HG03097 (cell line): ENCODE data around the gene SKP1.

ENCODE experiments used
- ATAC-seq: cut with Tn5 transposase; IDR thresholded peaks from one replicate; pipeline ENCODE4 v1.9.1; 2021; ENCODE audit not compliant: unreplicated experiment, low FRiP score

The SKP1 gene

DNA sequence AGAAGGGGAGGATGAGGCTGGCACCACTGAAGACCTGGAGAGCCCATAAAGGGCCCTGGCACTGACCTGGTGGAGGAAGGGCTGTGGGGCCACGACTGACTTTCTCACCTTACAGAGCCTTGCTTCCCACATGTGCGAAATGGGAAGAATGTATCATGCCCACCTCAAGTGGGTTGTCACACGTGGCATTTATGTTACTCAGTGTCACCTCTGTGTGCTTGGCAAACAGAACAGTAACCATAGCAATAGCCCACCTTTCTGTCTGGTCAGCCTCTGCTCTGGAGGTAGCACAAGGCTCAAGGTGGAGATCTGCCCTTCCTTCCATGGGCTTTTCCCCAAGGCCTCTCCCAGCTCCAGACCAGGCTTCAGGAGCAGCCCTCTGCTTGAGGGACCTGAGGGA lies 45.6 kb downstream of the SKP1 start:
- ATAC-seq = no peak

DNA sequence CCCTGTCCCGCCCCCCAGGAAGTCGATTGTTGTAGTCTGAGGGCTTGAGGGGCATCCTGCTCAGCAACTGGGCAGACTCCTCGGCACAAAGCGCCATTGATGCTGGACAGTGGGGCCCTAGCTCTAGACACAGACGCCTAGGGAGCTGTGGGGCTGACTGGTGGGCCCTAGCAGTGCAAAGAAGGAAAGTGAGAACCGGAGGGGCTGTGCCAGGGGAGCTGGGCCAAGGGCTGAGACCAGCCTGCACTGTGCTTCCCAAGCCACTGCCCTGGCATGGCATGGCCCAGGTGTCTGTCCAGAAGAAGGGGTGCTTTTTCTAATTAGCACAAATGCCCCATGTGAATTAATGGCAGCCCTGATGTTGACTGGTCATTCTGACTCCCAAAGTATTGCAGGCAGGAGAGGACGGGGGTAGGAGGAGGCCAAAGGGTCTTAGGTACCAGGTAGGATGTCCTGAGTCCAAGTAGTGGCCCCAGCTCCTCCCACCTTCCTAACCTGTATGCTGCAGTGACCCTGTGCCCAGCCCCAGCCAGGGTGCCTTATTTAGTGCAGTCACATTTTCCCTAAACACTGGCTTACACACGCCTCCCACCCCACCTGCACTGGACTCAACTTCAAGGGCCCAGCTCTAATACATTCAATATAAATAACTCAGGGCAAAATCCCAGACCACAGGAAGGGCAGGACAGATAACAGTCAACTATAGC lies 46.4 kb downstream of the SKP1 start:
- ATAC-seq = no peak

DNA sequence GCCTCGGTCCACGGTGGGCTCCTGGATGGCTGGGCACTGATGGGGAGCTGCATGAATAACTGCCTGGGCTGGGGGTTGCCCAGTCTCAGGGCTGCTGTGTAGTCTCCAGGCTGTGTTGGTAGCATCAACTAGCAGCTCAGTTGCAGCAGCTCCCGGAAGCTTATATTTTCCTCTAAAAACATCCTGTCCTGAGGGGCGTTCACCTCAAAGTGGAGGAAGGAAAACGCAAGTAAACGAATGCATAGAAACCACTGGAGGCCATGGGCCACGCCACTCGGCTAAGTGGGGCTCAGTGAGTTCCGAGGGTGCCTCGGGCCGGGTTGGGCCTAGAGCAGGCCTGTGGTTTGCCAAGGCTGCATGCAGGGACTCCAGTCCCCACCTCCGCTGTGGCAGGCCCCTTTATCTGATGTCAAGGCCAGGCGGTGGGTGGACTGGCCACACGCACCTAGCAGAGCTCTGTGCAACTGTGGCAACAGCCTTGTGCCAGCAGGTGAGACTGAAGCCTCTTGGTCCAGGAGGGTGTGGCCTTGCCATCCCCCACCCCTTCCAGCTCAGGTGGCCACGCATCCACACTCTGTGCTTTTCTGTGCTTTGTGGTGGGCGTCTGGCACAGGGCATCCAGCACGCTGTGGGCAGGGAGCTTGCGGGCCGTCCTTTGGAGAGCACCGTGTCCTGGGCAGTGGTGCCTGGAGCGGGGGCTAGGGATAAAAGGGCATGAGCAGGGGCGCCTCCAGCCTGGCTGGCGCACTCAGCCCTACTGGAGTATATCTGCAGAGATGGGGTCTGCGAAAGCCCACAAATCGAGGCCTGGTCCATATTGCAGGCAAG lies 47.1 kb downstream of the SKP1 start:
- ATAC-seq = no peak

DNA sequence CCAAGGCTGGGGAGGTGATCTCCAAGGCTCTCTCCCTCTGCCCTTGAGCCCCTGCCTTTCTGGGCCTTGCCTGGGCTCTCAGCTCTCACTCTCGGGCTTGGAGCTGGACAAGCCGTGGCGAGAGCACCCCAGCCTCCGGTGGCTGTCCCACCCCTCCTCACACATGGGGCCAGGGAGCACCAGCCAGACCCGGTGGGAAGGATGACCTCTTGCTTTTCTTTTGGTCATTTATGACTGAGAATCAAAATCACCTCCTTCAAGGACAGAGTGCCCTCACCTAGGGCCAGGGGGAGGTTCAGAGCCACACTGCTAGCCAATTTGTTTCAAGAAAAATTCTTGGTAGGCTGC lies 48.1 kb downstream of the SKP1 start:
- ATAC-seq = no peak

DNA sequence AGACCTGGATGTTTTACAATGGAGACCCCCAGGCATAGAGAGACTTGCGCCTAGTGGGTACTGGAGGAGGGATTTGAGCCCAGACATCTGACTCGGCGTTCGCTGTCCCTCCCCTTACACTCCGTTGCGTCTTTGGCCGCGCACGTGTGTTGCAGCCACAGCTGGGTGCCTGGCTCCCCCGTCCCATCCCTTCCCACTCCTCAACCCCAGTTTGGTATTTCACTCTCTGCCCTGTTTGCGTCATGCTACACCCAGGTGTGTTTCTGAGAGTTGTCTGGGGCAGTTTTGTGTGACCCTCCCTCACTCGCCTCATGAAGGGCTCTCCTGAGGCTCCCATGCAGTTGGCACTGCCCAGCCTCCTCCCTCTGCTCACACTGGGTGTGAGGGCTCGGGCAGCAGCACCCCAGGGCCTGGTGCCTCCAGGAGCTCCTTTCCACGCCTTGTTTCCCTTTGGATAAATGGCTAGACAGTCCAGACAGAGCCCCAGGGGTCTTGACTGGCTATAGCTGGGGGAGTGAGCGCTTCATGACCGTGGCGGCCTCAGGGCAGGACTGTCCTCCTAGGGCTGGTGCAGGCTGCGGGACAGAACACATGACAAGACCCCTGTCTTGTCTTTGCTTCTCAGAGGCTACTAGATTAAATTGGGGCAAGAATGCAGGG lies 48.6 kb downstream of the SKP1 start:
- ATAC-seq = no peak

DNA sequence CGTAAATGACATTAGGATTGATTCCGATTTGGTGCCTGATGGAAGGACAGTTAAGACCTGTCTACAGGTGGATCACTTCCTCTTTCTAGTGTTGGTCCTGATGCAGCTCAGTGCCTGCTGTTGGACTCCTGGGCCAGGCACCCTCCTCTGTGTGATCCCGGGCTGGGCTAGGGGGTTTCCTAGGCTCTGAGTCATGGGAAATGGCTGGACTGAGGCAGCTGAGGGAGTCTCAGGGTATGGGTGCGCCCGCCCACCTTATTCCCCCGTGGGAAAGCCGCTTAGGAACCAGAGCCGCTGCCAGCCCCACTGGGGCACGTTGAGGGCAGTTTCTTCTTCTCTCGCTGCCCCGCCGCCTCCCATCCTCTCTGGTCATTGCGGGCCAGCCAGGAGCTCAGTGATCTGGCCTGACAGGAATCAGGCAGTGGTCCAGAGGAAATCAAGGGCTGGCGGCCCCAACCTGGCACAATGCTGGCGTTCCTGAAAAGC lies 49.3 kb downstream of the SKP1 start:
- no peak for ATAC-seq

DNA sequence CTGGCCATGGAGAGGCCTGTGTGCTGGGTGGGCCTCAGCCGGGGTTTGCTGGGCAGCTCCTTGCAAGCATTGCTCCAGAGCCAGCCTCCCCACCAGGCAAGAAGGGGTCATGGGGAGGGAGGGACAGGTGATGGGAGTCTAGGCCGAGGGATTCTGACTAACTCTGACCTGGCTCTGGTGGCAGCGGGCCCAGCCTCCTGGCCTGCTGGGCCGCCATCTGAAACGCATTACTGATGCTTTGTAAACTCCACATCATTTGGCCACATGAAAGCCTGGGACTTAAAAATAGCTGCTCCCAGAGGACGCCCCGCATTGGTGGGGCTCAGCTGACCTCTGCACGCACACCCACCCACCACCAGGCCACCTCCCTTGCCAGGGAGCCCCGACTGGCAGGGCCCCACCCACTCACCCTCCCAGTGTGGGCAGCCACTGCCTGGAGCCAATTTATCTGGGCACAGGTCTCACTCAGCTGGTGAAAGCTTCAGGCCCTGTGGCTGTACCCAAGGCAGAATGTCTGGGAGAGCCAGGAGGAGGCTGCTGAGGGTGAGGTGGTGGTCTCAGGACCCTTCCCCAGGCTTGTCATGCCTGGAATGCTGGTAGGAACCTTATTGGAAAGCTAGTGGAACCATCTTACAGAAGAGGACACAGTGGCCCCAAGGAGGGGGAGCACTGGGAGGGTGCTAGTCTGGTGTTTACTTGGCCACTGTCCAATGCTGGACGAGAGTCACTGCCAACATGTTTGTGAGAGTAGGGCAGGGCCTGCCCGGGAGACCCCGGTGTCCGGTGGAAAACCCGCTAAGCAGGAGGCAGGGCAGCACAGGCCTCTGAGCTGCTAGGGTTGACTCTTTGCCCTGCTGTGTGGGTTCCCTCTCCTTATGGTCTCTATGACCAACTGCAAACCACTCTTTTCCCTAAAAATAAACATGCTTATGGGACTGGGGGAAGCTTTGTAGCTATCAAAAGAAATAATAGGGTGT lies 51.4 kb downstream of the SKP1 start:
- no peak for ATAC-seq

DNA sequence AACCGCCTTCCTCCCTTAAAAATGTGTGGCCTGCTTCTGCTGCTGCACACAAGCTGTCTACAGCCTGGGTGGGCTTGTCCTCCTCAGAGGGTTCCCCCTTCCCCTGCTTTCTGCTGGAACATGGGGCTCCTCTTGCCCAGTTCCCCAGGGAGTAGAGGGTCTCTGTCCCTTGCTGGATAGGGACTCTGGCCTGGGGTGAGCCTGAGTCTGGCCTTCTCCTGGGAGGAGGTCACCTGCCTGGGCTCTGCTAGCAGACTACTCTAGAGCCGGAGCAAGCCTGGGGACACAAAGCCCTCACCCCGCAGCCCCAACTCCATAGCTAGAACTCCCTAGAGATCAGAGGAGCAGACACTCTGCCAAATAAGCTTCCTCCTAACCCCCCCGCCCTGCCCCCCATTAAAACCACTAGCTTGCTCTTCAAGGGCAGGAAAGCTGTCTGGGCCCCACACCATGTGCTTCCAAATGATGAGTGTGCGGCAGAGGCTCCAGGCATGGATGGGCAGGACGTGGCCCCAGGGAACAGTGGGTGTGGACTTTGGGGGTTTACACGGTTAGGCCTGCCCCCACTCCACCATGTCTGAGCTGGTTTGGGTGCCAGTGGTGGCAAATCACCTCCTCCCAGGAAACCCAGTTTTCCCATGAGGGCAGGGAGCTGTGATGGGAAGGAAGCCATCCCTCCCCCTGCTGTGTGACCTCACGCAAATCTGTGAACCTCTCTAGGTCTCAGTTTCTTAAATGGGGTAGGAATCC lies 52.3 kb downstream of the SKP1 start:
- ATAC-seq = no peak

DNA sequence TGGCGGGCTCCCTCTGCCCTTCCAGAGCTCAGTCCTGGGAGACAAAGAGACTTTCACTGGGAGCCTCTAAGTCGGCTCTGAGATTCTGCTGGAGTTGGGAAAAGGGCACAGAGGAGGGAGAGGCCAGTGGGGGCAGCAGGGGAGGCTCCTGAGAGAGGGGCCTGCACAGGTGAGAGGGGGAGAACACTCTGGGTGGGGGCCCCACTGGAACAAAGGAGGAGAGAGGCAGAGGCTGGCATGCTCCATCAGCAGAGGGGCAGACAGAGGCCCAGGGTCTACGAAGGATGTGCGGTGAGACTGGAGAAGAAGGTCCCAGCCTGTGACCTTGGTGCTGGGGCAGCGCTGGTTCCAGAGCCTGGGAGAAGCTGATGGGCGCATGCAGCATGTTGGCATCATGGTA lies 53.4 kb downstream of the SKP1 start:
- no peak for ATAC-seq

DNA sequence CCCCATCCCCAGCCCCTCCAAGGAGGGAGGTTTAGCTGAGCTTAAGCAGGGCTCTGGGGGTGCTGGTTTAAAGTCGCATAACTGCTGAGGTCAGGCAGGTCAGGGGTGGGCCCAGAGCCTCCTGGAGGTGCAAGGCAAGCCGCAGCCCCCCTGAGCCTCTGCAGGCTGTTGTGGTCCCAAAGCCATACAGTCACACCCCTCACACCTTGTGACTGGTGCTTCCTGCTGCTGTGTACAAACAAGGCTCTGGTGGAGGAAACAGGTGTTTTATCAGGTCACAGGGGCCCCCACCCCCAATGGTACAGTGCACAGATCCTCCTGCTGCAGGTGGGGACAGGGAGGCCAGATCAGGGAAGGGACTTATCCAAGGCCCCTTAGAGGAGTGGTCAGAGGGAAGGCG lies 54.2 kb downstream of the SKP1 start:
- no peak for ATAC-seq

DNA sequence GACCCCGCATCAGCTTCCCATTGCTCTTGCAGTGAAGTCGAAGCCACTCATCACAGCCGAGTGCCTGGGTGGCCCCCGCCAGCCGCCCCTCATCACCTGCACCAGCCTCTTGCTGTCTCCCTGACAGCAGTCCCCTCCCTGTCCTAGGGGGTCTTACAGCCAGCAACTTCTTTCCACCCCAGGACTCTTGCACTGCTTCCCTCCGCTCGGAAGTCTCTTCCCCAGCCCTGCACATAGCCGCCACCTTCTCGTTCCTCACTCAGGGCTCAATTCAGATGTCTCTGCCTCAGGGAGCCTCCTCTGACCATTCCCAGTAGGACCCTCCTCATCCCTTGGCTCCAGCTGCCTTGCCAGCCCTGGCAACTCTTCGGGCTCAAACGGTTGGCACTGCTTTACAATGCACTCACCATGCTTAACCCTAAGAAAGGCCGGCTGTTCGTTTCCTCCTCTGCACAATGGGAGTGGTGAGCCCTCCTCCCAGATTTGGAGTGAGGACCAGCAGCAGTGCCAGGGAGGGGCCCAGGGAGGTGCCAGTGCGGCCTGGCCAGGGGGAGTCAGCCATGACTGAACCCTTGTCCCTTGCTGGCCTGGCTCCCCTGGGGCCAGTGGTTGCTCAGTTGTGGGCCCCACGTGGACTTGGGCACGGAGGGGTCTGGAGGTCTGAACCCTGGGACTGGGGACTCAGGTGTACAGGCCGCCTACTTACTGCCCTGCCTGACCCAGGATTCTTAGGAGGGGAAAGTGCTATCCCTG lies 56.2 kb downstream of the SKP1 start:
- no peak for ATAC-seq

DNA sequence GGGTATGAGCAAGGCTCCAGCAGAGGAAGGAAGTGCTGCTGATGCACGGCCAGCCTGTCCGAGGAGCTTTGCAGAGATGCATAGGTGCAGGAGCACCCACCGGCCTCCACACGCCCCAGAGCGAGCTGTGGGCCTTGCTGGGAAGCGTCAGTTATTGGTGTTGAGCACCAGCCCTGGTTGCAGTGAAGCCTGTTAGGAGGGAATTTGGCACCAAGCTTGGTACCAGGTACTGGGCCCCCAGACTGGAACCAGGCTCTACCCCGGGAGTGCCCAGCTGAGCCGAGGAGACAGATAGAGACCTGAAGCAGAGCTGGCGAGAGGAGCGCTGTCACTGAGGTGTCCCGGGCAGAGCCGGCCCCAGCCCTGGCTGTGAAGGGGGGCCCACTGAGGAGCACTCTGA lies 57.0 kb downstream of the SKP1 start:
- no peak for ATAC-seq

DNA sequence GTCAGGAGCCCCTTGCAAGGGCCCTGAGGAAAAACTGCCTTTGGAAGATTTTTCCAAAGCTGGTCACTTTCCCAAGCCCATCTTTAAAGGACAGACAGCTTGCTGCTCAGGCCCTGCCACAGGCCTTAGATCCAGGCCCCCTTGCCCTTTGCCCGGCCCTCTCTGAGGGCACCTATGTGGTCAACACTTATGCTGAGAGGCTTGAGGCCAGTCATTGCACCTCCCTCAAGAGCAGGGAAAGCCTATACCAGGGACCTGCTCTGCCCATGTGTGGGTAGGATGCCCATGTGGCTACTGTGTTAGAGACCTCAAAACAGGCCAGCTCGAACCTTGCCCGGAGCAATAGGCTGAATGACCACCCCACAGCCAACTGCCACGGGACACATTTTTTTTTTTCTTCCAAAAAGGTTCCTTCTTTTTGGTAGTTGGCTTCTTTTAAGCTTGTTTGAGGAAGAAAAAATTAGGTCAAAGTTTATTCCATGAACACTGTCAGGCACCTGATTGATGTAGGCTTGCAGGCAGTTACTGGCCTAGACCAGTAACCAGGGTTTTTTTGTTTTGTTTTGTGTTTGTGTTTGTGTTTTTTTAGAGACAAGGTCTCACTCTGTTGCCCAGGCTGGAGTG lies 58.4 kb downstream of the SKP1 start:
- no peak for ATAC-seq

DNA sequence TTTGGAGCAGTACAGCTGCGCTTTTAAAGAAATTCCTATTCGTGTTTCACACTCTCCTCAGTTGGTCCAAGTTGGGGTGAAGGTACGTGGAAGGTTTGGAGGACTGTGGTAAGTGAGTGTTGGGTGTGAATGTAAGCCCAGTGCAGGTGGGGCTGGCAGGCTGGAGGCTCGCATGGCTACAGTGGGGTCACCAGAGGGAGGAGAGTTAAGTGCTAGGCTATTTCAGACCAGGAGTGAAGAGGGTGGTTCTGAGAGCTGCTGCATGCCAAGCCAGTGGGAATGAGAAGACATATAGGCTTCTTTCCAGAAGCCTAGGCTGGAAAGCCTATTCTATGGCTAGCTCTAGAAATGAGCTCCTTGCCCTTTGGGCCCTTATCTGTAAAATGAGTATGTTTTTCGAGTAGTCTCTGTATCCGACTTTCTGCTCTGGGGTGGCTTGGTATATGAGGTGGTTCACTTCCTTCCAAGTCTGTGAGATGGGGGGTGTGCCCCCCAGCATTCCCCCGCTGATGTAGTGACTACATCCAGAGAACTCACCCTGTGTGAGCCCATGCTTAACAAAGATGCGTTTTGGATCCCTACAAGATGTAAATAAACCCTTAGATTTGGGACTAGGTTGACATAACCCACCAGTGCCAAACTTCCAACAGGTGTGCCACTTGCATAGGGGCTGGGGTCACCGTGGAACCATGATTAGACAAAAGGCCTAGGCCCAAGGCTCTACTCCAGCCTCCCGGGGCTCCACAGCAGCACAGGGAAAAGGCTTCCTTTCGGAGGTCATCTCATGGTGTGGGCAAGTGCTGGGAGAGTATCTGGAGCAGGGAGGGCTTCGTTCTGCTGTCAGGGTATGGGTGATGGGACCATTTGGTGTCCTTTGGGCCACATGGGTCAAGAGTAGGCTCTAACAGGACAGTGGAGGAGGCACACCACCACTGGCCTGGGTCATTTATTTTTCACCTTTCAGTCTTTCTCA lies 59.7 kb downstream of the SKP1 start:
- no peak for ATAC-seq

DNA sequence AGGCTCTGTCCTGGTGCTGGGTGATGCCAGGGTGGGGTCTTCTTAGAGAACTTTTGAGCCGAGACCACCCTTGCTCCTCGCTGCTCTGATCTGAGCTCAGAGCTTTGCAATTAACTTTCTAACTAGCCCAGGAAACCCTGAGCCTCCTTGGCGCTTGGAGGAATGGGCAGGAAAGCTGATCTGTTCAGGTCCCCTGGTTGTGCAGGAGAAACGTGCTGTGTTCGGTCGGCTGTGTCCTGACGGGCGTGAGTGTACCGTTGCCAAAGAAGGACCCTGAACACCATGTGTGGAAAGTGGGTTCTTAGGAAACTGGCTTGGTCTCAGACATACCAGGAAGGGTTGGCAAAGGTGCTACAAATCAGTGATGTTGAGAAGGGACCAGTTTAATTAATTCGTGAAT lies 60.5 kb downstream of the SKP1 start:
- ATAC-seq = no peak

DNA sequence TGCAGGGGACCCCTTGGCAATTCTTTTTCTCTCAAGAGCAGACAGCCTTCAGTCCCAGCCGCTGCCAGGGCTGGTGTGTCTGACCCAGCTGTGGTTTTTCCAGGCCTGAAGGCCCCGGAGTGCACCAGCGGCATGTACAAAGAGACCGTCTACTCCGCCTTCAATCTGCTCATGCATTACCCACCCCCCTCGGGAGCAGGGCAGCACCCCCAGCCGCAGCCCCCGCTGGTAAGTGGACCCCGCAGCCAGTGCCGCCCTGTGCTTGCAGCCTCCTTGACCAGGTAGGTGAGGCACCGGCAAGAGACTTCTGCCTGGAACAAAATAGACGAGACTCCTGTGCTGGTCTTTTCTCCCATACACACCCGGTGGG lies 61.0 kb downstream of the SKP1 start:
- ATAC-seq = no peak
